ENCODE data around the gene SYNPO2. TPM values are rescaled to one million over a fixed set of nuclear protein-coding genes. Genes with fewer than 3 reads are reported as not detected.

Gene SYNPO2
- total RNA-seq, 1 donor from 2014 or later, result 0.42 TPM

GRCh38 chr4:118846979-118847378 is 41.7 kb upstream of the SYNPO2 start:
- Histone ChIP-seq H3K4me3 (ENCODE audit: low read depth, low read length) (no peak overlapping the region), H3K27me3 (ENCODE audit: control insufficient read depth, insufficient read depth, low read length) (no peaks in the 10 kb centered on the region), H3K36me3 (ENCODE audit: control insufficient read depth, insufficient read depth, low read length) (peaks cover 2% of the 10 kb centered on the region)
- no peak for DNase-seq (ENCODE audit: low read depth)
- no peak for TF ChIP-seq CTCF (IDR thresholded peaks at IDR 0.05; ENCODE audit: insufficient read depth, low read length, poor library complexity, severe bottlenecking)

GRCh38 chr4:118848242-118848641 is 40.4 kb upstream of the SYNPO2 start:
- TF ChIP-seq CTCF (IDR thresholded peaks at IDR 0.05; ENCODE audit: insufficient read depth, low read length, poor library complexity, severe bottlenecking), result no peak
- Histone ChIP-seq H3K4me3 (ENCODE audit: low read depth, low read length) (no peak overlapping the region), H3K36me3 (ENCODE audit: control insufficient read depth, insufficient read depth, low read length) (peaks cover 2% of the 10 kb centered on the region), H3K27me3 (ENCODE audit: control insufficient read depth, insufficient read depth, low read length) (no peaks in the 10 kb centered on the region)
- DNase-seq (ENCODE audit: low read depth), result no peak

GRCh38 chr4:118848901-118849300 is 39.8 kb upstream of the SYNPO2 start:
- DNase-seq (ENCODE audit: low read depth), result no peak
- no peak for TF ChIP-seq CTCF (IDR thresholded peaks at IDR 0.05; ENCODE audit: insufficient read depth, low read length, poor library complexity, severe bottlenecking)
- H3K36me3 ChIP-seq (ENCODE audit: control insufficient read depth, insufficient read depth, low read length), result no peaks in the 10 kb centered on the region
- no peaks in the 10 kb centered on the region for H3K27me3 ChIP-seq (ENCODE audit: control insufficient read depth, insufficient read depth, low read length)
- H3K4me3 ChIP-seq (ENCODE audit: low read depth, low read length), result no peak overlapping the region

- DNase-seq (ENCODE audit: low read depth), result no peak
- TF ChIP-seq CTCF (IDR thresholded peaks at IDR 0.05; ENCODE audit: insufficient read depth, low read length, poor library complexity, severe bottlenecking), result no peak
- no peaks in the 10 kb centered on the region for H3K36me3 ChIP-seq (ENCODE audit: control insufficient read depth, insufficient read depth, low read length)
- peak overlapping the region; percentile 46 for H3K4me3 ChIP-seq (ENCODE audit: low read depth, low read length)
- H3K27me3 ChIP-seq (ENCODE audit: control insufficient read depth, insufficient read depth, low read length), result no peaks in the 10 kb centered on the region
These were observed 38.7 kb upstream of the SYNPO2 start for GRCh38 chr4:118849867-118850487.

GRCh38 chr4:118850488-118851173 is 38.0 kb upstream of the SYNPO2 start:
- no peak for DNase-seq (ENCODE audit: low read depth)
- peak overlapping the region; percentile 46 for H3K4me3 ChIP-seq (ENCODE audit: low read depth, low read length)
- H3K27me3 ChIP-seq (ENCODE audit: control insufficient read depth, insufficient read depth, low read length), result no peaks in the 10 kb centered on the region
- no peaks in the 10 kb centered on the region for H3K36me3 ChIP-seq (ENCODE audit: control insufficient read depth, insufficient read depth, low read length)
- no peak for TF ChIP-seq CTCF (IDR thresholded peaks at IDR 0.05; ENCODE audit: insufficient read depth, low read length, poor library complexity, severe bottlenecking)
